Coronary artery (tissue), 2 donors: ENCODE data around the gene FIP1L1.

Experiments
- DNase-seq: peaks from one replicate; pipeline ENCODE4 v3.0.0-alpha.2; 2017; ENCODE audit warnings: low spot score
- H3K27ac ChIP-seq, 2 donors: fragments of 200-600 bp; sonication (generic); one replicate each; pipeline ENCODE4 v1.5.1; 2016 to 2019
- H3K4me3 ChIP-seq: fragments of 200-600 bp; sonication (generic); 2 replicates; pipeline ENCODE4 v1.5.1; 2016; ENCODE audit warnings: mild to moderate bottlenecking, moderate library complexity
- TF ChIP-seq, protein P1 (sequence below): fragments of 200-600 bp; sonication (generic); IDR thresholded peaks from one replicate; pipeline ENCODE4 v1.5.1; 2019; ENCODE audit warnings: antibody characterized with exemption

FIP1L1 gene

DNA sequence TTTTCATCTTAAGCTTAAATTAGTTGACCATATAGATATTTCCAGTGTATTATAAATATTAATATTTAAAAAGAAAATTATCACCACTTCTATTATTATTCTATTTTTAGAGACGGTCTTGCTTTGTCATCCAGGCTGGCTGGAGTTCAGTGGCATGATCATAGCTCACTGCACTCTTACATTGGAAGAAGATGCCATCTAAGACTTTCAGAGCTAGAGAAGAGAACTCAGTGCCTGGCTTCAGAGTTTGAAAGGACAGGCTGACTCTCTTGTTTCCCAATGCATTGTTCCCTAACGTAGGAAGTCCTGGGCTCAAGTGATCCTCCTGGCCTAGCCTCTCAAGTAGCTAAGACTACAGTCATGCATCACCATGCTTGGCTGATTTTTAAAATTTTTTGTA lies 75.9 kb downstream of the FIP1L1 start:
- TF ChIP-seq, protein P1, sequence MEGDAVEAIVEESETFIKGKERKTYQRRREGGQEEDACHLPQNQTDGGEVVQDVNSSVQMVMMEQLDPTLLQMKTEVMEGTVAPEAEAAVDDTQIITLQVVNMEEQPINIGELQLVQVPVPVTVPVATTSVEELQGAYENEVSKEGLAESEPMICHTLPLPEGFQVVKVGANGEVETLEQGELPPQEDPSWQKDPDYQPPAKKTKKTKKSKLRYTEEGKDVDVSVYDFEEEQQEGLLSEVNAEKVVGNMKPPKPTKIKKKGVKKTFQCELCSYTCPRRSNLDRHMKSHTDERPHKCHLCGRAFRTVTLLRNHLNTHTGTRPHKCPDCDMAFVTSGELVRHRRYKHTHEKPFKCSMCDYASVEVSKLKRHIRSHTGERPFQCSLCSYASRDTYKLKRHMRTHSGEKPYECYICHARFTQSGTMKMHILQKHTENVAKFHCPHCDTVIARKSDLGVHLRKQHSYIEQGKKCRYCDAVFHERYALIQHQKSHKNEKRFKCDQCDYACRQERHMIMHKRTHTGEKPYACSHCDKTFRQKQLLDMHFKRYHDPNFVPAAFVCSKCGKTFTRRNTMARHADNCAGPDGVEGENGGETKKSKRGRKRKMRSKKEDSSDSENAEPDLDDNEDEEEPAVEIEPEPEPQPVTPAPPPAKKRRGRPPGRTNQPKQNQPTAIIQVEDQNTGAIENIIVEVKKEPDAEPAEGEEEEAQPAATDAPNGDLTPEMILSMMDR, result no peak
- H3K27ac ChIP-seq, result no peak overlapping the region
- DNase-seq, result no peak
- no peak overlapping the region for H3K4me3 ChIP-seq

DNA sequence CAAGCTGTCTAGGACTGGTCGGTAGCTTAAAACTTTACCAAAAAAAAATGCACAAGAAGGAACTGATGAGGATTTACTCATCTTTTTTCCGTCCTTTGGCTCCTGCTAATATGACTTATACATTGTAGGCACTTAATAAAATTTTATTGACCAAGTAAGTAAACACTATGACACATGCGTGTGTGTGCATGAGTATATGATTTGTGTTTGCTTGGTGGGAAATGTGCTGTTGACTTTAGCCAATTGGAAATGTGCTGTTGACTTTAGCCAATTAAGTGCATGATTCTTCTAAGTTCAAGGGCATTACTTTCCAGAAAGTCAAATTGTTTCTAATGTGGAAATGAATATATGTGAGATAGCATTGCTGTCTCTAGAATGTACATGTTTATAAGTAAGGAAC lies 78.3 kb downstream of the FIP1L1 start:
- no peak overlapping the region for H3K27ac ChIP-seq
- no peak for DNase-seq
- TF ChIP-seq, protein P1, result no peak
- no peak overlapping the region for H3K4me3 ChIP-seq

DNA sequence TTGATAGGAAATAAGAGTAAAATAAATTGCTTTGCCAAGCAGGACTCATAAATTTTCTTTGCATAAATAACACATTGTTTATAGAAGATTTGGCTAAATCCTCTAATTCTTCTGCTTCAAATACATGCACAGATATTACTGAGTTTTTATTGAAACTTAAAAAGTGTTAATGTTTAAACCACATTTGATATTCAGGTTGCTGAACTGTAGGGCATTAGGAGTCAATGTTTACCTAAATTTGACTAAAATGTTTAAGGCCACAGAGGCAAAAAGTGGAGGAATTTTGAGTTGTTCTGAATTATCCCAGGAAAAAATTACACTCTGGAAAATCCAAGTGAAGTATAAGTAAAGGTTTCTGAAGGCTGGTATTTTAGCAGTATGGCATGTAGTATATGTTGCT lies 78.7 kb downstream of the FIP1L1 start:
- TF ChIP-seq, protein P1, result no peak
- H3K4me3 ChIP-seq, result no peak overlapping the region
- DNase-seq, result no peak
- no peak overlapping the region for H3K27ac ChIP-seq

DNA sequence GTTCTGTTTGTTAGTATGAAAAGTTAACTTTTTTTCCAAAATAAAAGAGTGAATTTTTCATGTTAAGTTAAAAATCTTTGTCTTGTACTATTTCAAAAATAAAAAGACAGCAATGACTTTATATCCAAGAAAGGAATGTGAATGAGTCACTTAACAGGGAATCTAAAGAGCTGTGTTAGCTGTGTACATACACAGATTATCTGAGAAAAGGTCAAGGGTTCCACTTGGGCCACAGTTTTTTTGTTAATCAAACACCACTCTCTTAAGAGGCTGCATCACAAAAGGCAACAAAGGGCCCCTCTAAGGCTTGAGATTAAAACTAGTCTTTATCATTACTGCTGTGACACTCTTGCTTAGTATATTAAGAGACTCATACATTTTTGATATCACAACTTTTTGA lies 82.1 kb downstream of the FIP1L1 start:
- Histone ChIP-seq H3K27ac (no peak overlapping the region), H3K4me3 (no peak overlapping the region)
- TF ChIP-seq, protein P1, result no peak
- DNase-seq, result no peak

DNA sequence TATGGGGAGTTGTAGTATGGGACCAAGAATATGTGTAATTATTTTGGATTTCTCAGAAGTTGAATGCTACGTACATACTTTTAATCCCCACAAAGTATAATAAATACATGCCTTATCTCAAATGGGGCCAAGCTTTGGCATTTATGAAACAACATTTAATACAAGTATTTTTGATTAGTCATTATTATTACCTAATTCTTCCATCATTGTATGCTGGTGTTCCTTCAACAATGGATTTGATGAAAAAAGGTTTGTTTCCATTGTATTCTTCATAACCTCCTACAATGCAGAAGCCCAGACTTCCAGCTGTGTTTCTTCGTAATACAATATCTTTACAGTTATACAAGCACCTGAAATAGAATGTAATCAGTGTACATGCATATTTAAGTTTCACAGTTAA lies 83.8 kb downstream of the FIP1L1 start:
- no peak overlapping the region for H3K27ac ChIP-seq
- no peak for DNase-seq
- TF ChIP-seq, protein P1, result no peak
- H3K4me3 ChIP-seq, result no peak overlapping the region

DNA sequence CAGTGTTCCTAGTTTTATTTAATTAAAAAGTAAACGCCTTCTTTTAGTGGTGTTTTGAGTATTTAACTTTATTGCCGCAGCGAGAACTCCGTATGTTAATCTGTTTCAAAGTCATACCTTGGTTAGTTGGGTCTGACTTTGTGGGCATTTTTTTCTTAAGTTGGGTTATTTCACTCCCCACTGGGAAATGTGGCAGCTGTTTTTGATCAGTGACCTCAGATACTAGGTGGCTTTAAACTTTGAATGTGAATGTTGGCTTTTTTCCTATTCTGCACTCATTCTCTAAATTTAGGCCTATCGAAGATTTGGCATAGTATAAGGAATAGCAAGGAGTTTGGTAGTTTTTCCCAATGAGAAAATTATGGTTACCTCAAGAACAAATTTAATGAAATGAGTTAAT lies 85.9 kb downstream of the FIP1L1 start:
- Histone ChIP-seq H3K4me3 (no peak overlapping the region), H3K27ac (no peak overlapping the region)
- no peak for DNase-seq
- TF ChIP-seq, protein P1, result no peak

DNA sequence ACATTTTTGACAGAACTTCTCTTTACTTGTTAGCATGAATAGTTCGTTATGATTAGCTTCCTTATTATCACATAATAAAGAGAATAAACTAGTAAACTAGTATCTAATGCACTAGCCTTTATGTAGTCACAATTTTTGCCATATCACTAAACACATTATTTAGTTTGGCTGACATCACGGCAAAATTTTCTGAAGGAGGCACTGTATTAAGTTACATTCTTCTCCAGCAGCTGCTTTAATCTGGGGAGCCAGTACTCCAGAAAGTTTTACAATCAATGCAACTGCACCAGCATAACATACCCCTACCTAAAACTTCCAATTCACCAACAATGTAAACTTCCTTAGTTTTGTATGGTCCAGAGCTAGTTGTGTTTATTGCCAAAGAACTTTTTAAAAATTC lies 87.8 kb downstream of the FIP1L1 start:
- Histone ChIP-seq H3K27ac (no peak overlapping the region), H3K4me3 (no peak overlapping the region)
- no peak for DNase-seq
- TF ChIP-seq, protein P1, result no peak
